Mesenchymal stem cell (in vitro differentiated cells and primary cell): ENCODE data around the gene SCN4B. TPM values are rescaled to one million over a fixed set of nuclear protein-coding genes. Genes with fewer than 3 reads are reported as not detected.
A peak's percentile ranks its signal among the peaks of the same experiment; 100 is the strongest.

Experiments
- DNase-seq: peaks from one replicate; pipeline ENCODE4 v3.0.0-alpha.2; 2013
- H2AFZ ChIP-seq: one replicate; pipeline ENCODE4 v1.6.1; 2013; ENCODE audit warnings: low read depth, mild to moderate bottlenecking, control low read depth, inconsistent platforms, low read length, moderate library complexity
- H2AK5ac ChIP-seq: 2 replicates; pipeline ENCODE4 v1.6.1; 2013; ENCODE audit warnings: low read length, moderate library complexity, mild to moderate bottlenecking, inconsistent platforms; ENCODE audit not compliant: severe bottlenecking
- H2BK120ac ChIP-seq: one replicate; pipeline ENCODE4 v1.6.1; 2013; ENCODE audit warnings: low read depth, mild to moderate bottlenecking, inconsistent platforms, low read length, moderate library complexity
- H2BK12ac ChIP-seq, 2 experiments: one replicate each; pipeline ENCODE4 v1.6.1; 2013; ENCODE audit warnings: inconsistent platforms in 2 of 2, low read length in 2 of 2, mild to moderate bottlenecking in 2 of 2, moderate library complexity in 2 of 2, control low read depth in 1 of 2
- H2BK15ac ChIP-seq: one replicate; pipeline ENCODE4 v1.6.1; 2013; ENCODE audit warnings: mild to moderate bottlenecking, low read depth, inconsistent platforms; ENCODE audit not compliant: poor library complexity, severe bottlenecking
- H2BK5ac ChIP-seq: 2 replicates; pipeline ENCODE4 v1.6.1; 2013; ENCODE audit warnings: low read depth, mild to moderate bottlenecking, low read length, control low read depth, inconsistent platforms; ENCODE audit not compliant: poor library complexity, severe bottlenecking
- H3K14ac ChIP-seq, 2 experiments: one replicate each; pipeline ENCODE4 v1.6.1; 2013; ENCODE audit warnings: inconsistent platforms in 2 of 2, low read length in 2 of 2, control low read depth in 1 of 2, mild to moderate bottlenecking in 1 of 2, moderate library complexity in 1 of 2
- H3K18ac ChIP-seq, 2 experiments: one replicate each; pipeline ENCODE4 v1.6.1; 2013; ENCODE audit warnings: inconsistent platforms in 2 of 2, low read length in 2 of 2, control low read depth in 1 of 2, low read depth in 1 of 2, mild to moderate bottlenecking in 1 of 2
- H3K23ac ChIP-seq, 2 experiments: one replicate each; pipeline ENCODE4 v1.6.1; 2013; ENCODE audit warnings: inconsistent platforms in 2 of 2, low read length in 2 of 2, mild to moderate bottlenecking in 2 of 2, moderate library complexity in 2 of 2, control low read depth in 1 of 2
- H3K27ac ChIP-seq: 2 replicates; pipeline ENCODE4 v1.5.1; 2013; ENCODE audit warnings: mild to moderate bottlenecking, moderate library complexity, low read length, control low read depth, inconsistent platforms; ENCODE audit not compliant: poor library complexity, severe bottlenecking
- H3K27me3 ChIP-seq, 2 experiments: 2 replicates each; pipeline versions ENCODE4 v1.6.1 to v1.7.0; 2013; ENCODE audit warnings: low read length in 2 of 2, mild to moderate bottlenecking in 2 of 2, moderate library complexity in 2 of 2, control low read depth in 1 of 2, inconsistent platforms in 1 of 2; ENCODE audit not compliant: control insufficient read depth in 1 of 2, insufficient read depth in 1 of 2
- H3K36me3 ChIP-seq, 2 experiments: 2 replicates each; pipeline versions ENCODE4 v1.6.1 to v1.7.0; 2013; ENCODE audit warnings: low read length in 2 of 2, control low read depth in 1 of 2, inconsistent platforms in 1 of 2, low read depth in 1 of 2, mild to moderate bottlenecking in 1 of 2; ENCODE audit not compliant: insufficient read depth in 2 of 2, control insufficient read depth in 1 of 2
- H3K4ac ChIP-seq, 2 experiments: one replicate each; pipeline ENCODE4 v1.6.1; 2013; ENCODE audit warnings: inconsistent platforms in 2 of 2, low read length in 2 of 2, mild to moderate bottlenecking in 2 of 2, moderate library complexity in 2 of 2, control low read depth in 1 of 2, low read depth in 1 of 2
- H3K4me1 ChIP-seq: 2 replicates; pipeline ENCODE4 v1.6.1; 2013; ENCODE audit warnings: low read depth, low read length, control low read depth; ENCODE audit not compliant: control insufficient read depth, insufficient read depth
- H3K4me2 ChIP-seq: 2 replicates; pipeline ENCODE4 v1.6.1; 2013; ENCODE audit warnings: low read length, mild to moderate bottlenecking, inconsistent platforms; ENCODE audit not compliant: poor library complexity, severe bottlenecking
- H3K4me3 ChIP-seq, 2 experiments: 2 replicates each; pipeline versions ENCODE4 v1.5.1 to v1.7.0; 2013; ENCODE audit warnings: low read length in 2 of 2, mild to moderate bottlenecking in 2 of 2, control low read depth in 1 of 2, low read depth in 1 of 2; ENCODE audit not compliant: insufficient read depth in 1 of 2
- H3K79me1 ChIP-seq: replicated peaks from 2 replicates; pipeline ENCODE4 v1.6.1; 2013; ENCODE audit warnings: mild to moderate bottlenecking, control low read depth, low read length, inconsistent platforms; ENCODE audit not compliant: poor library complexity, severe bottlenecking
- H3K9ac ChIP-seq: 2 replicates; pipeline ENCODE4 v1.7.0; 2013; ENCODE audit warnings: mild to moderate bottlenecking, low read length, moderate library complexity
- H3K9me3 ChIP-seq: 2 replicates; pipeline ENCODE4 v1.7.0; 2013; ENCODE audit warnings: mild to moderate bottlenecking, low read length; ENCODE audit not compliant: control insufficient read depth
- H4K8ac ChIP-seq: one replicate; pipeline ENCODE4 v1.6.1; 2013; ENCODE audit warnings: inconsistent platforms, mild to moderate bottlenecking, low read length, moderate library complexity
- H4K91ac ChIP-seq: one replicate; pipeline ENCODE4 v1.6.1; 2013; ENCODE audit warnings: mild to moderate bottlenecking, low read length, inconsistent platforms
- WGBS: methylation state at CpG from one replicate; pipeline ENCODE4 v1.1.7; 2013; ENCODE audit warnings: mixed read lengths; 5-methylcytosine and 5-hydroxymethylcytosine counted together
- polyA plus RNA-seq, 2 experiments: library from polyadenylated mRNA; stranded (reverse); fragments of 200-250 nt; gene quantifications; one replicate each; pipeline ENCODE4 v1.2.3, GENCODE V29; 2013

The SCN4B gene, protein sequence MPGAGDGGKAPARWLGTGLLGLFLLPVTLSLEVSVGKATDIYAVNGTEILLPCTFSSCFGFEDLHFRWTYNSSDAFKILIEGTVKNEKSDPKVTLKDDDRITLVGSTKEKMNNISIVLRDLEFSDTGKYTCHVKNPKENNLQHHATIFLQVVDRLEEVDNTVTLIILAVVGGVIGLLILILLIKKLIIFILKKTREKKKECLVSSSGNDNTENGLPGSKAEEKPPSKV
- polyA plus RNA-seq (2013, experiment 1 of 2) = 0.01 TPM
- polyA plus RNA-seq (2013, experiment 2 of 2) = not detected

DNA sequence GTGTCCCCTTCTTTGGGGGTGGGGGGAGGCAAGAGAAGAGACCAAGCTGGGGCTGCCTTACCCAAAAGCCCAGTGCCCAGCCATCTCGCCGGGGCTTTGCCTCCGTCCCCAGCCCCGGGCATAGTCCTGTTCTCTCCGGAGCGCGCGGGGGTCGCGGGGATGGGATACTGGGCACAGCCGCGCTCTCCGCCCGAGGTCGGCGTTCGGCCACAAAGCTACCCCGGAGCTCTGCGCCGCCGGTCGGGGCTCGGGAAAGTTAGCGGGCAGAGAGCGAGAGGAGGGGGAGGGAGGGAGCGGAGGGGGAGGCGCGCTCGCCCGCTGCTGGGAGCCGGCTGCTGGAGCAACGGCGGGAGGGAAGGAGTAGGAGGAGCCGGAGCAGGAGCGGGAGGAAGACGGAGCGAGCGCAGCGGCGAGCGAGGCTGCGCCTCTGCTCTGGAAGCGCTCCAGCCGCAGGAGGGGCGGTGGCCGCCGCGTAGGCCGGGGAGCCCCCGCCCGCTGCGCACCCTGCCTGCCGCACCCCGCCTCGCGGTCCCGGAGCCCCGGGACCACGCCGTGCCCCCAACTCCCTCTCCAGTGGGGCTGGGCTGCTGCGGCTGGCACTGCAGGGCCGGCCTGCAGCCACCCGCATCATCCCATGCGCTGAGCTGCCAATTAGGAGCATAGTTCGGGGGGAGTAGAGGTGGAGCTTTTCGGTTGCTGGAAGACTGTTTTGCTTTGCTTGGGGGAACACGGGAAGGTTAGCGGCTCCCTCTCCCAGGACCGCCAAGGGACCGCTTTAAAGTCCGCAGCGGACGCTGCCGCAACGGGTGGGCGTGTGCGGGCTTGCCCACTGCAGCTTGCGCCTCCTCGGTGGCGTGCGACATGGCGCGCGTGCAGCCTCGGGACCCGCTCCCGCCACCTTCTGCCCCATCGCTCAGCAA, at the start of gene SCN4B:
TSS of gene SCN4B (minus strand) at position 272 of the 920 bp plus-strand sequence. CDS start at position 122, 150 bp downstream.
- Histone ChIP-seq H2BK12ac (no peak within 1 kb of the TSS), H3K4ac (no peak within 1 kb of the TSS), H4K8ac (no peak within 1 kb of the TSS), H3K18ac (peak within 1 kb of the TSS in 1 of 2 experiments; percentile 9), H3K79me1 (no peaks in the 10 kb centered on the region), H3K27me3 (peaks cover 97 to 99% of the 10 kb centered on the region in 2 experiments), H2BK120ac (no peak within 1 kb of the TSS), H4K91ac (no peak within 1 kb of the TSS), H3K4me1 (peaks cover 21% of the 10 kb centered on the region), H2AK5ac (no peak within 1 kb of the TSS), H3K4me3 (peak within 1 kb of the TSS; percentile 54 to 75), H3K9me3 (no peaks in the 10 kb centered on the region), H2BK5ac (no peak within 1 kb of the TSS), H3K36me3 (no peaks in the 10 kb centered on the region), H3K9ac (peak within 1 kb of the TSS; percentile 29), H3K27ac (no peak within 1 kb of the TSS), H2AFZ (peak within 1 kb of the TSS; percentile 6), H3K23ac (peak within 1 kb of the TSS in 1 of 2 experiments; percentile 53), H2BK15ac (peak within 1 kb of the TSS; percentile 27), H3K4me2 (peak within 1 kb of the TSS; percentile 99), H3K14ac (peak within 1 kb of the TSS in 1 of 2 experiments; percentile 41)
- 1% methylated on average over 56 of the region's 88 CpGs for WGBS
- DNase-seq = peak; percentile 59

DNA sequence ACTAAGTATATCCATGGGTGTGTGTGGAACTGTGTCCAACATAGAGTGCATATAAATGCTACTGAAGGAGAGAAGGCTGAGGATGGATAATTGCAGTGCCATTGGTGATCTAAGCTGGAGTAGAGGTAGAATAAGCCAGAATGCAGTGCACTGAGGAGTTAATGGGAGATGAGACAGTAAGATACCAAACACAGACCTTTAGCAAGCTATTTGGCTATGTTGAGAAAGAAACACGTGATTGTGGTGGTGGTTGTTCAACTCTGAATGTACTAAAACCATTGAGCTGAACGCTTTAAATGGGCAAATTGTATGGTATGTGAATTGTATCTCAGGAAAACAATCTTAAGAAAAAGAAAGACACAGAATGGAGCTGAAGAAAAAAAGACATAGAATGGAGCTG, 49.3 kb upstream of the SCN4B start:
- Histone ChIP-seq H3K23ac (no peak overlapping the region), H4K8ac (no peak overlapping the region), H3K4me2 (no peak overlapping the region), H3K4me1 (no peaks in the 10 kb centered on the region), H3K18ac (no peak overlapping the region), H3K4me3 (no peak overlapping the region), H3K27ac (no peak overlapping the region), H3K14ac (no peak overlapping the region), H2AK5ac (no peak overlapping the region), H3K4ac (no peak overlapping the region), H2BK5ac (no peak overlapping the region), H3K9me3 (no peaks in the 10 kb centered on the region), H3K36me3 (no peaks in the 10 kb centered on the region), H2BK120ac (no peak overlapping the region), H3K79me1 (no peaks in the 10 kb centered on the region), H2AFZ (no peak overlapping the region), H4K91ac (no peak overlapping the region), H3K27me3 (peaks cover 48% of the 10 kb centered on the region in 2 experiments), H3K9ac (no peak overlapping the region), H2BK15ac (no peak overlapping the region), H2BK12ac (no peak overlapping the region)
- no peak for DNase-seq
- 73% methylated on average over 2 of the region's 2 CpGs for WGBS

DNA sequence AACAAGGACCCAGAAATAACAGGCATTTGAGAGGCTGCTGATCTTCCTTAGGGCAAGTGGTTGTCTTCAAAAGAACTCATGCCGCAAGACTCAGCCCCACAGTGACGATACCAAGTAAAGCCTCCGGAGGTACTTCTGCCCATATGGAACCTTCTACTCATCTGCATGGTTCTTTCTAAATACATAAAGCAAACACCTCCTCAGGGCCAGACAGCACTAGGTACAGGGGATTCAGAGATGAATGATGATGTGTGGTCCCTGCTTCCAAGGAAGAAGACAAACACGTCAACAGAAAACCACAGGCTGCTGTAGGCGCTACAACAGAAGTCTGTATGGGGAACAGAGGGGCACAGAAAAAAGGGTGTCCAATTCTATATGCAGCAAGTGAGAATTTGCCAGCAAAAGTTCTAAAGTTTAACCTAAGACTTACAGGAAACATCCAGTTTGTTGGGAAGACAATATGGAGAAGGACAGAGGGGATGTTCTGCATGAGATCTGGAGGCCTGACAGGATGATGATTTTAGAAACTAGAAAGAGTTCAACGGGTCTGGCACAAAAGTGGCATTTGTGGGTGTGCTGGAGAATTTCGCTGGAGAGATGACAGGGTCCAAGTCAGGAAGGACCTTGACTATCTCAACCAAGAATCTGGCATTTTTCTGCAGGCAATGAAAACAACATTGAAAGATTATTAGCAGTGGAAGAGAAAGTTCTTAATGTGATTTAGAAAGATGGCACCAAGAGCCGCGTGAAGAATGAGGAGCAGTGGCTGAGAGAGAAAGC, 48.5 kb upstream of the SCN4B start:
- H3K4me3 ChIP-seq = no peak overlapping the region
- H3K4me2 ChIP-seq = no peak overlapping the region
- H3K4me1 ChIP-seq = no peaks in the 10 kb centered on the region
- H2BK5ac ChIP-seq = no peak overlapping the region
- H3K18ac ChIP-seq = no peak overlapping the region
- H3K79me1 ChIP-seq = no peaks in the 10 kb centered on the region
- WGBS = 80% methylated on average over 8 of the region's 9 CpGs
- H3K27ac ChIP-seq = no peak overlapping the region
- no peaks in the 10 kb centered on the region for H3K36me3 ChIP-seq
- no peak overlapping the region for H3K23ac ChIP-seq
- DNase-seq = no peak
- no peak overlapping the region for H2BK120ac ChIP-seq
- no peak overlapping the region for H3K9ac ChIP-seq
- no peak overlapping the region for H2BK15ac ChIP-seq
- no peaks in the 10 kb centered on the region for H3K9me3 ChIP-seq
- H3K14ac ChIP-seq = no peak overlapping the region
- no peak overlapping the region for H2BK12ac ChIP-seq
- no peak overlapping the region for H2AK5ac ChIP-seq
- no peak overlapping the region for H3K4ac ChIP-seq
- H4K8ac ChIP-seq = no peak overlapping the region
- peaks cover 44 to 46% of the 10 kb centered on the region in 2 experiments for H3K27me3 ChIP-seq
- no peak overlapping the region for H4K91ac ChIP-seq
- no peak overlapping the region for H2AFZ ChIP-seq
